GM19467 (cell line): ENCODE results near the gene ETF1.

Experiments used
- ATAC-seq: cut with Tn5 transposase; IDR thresholded peaks from one replicate; pipeline ENCODE4 v1.9.1; 2021; ENCODE audit warnings: mild to moderate bottlenecking, moderate library complexity; ENCODE audit not compliant: unreplicated experiment

The ETF1 gene

GRCh38 chr5:138465261-138466124 lies 77.5 kb downstream of the ETF1 start, which contains the start of gene EGR1:
EGR1 (plus strand) TSS chr5:138465479; CDS start chr5:138465762, 283 bp downstream.
- peak; percentile 49 for ATAC-seq

GRCh38 chr5:138464388-138465260 lies 78.4 kb downstream of the ETF1 start:
- peak; percentile 65 for ATAC-seq

DNA sequence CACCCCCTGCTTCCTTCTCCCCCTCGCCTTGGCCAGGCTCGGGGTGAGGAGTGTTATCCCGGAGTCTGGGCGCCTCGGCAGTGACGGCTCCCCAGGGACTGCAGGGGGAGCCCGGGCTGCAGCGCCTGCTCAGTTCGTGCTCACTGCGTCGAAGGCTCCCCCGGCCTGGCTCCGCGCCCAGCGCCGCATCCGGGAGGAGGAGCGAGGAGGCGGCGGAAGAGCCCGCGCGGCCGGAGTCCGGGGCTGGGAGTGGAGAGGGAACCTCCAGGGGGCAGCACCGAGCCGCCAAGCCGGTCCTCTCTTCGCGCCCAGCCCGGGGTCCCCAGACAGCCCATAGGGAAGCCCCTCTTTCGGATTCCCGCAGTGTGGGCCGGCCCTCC lies 79.0 kb downstream of the ETF1 start:
- ATAC-seq, result peak; percentile 48

- ATAC-seq, result no peak
These were observed 79.5 kb downstream of the ETF1 start for GRCh38 chr5:138463419-138464007.

DNA sequence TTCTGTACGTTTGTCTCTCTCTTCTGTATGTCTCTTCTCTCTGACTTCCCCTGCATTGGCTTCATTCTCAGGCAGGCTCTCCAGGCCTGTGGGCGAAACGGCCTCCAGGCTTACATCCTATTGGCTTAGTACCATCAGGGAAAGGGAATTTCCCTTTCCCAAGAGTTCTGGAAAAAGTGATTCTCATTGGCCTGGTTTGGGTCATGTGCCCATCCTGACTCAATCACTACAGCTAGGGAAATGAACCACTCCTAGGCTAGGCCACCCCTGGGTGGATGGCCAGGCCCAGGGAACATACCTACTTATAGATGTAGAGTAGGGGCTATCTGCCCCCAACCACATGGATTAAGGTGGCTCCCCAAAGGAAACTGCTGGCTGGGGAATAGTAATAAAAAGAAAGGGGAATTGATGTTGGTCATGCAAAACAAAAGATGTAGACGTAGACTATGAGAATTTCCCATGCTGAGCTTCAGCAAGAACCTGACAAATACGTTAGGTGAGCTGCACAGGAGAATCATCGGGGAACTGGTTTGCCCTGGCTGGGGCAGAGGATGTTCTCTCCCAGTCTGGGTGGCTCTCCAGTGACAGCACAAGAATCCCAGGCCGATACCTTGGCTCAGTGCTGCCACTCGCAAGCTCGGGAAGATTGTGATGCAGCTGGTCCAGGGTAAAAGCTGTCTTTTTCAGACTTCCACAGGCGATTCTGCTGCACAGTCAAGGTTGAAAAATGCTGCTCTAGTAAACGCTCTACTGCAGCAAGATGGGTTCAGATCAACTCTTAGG lies 81.5 kb downstream of the ETF1 start:
- ATAC-seq, result no peak

DNA sequence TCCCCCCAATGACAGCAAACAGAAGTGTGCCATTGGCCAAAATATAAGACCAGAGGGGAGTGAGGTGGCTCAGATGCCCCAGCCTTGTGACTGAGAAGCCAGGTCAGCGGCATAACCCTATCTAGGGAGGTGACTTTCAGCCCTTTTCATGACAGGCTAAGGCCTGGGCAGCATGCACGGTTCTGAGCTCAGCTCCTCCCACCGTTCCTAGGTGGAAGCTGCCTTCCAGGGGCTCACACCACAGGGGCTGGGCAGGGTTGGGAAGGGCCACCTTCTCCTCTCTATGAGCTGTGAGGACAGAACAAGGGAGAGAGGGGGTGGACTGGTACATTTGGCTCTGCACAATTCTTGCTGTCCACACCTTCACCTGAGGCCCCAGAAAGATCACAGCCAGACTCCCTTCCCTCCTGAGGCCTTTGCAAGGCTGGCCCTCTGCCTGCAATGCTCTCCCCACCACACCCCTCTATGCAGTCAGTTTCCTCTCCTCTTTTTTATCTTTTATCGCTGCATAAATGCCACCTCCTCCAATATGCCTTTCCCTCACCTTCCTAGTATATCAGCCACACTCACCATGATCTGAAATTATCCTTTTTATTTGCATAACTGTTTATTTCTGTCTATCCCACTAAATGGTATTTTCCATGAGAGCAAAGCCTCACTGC lies 82.9 kb downstream of the ETF1 start:
- no peak for ATAC-seq

DNA sequence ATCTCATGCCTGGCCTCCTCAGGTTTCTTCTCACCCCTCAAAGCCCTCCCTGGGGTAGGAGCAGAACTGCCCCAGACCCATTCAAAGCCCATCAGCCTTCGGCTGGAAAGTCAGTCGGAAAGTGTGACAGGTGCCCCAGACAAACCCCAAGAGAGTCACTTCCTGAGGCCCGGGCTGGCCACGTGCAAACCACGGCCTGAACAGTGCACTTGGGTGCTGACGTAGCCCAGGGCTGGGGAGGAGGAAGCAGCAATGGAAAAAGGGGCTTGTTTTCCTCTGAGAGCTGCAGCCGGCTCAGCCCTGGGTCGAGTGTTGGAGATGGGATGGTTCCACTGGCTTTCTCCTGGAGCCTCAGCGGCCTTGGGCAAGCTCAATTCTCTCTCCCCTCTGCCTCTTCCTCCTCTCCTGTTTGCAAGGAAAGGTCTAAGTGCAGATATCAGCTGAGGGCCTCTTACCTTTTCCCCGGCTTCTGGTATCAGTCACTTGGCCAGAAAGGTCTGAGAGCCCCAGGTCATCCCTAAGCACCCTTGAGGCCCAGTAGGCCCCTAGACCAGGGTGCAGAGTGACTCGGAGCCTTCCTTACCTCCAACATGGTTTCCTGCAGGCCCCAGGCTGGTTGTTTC lies 83.6 kb downstream of the ETF1 start:
- no peak for ATAC-seq

- ATAC-seq, result no peak
These were observed 84.2 kb downstream of the ETF1 start for GRCh38 chr5:138458856-138459255.

DNA sequence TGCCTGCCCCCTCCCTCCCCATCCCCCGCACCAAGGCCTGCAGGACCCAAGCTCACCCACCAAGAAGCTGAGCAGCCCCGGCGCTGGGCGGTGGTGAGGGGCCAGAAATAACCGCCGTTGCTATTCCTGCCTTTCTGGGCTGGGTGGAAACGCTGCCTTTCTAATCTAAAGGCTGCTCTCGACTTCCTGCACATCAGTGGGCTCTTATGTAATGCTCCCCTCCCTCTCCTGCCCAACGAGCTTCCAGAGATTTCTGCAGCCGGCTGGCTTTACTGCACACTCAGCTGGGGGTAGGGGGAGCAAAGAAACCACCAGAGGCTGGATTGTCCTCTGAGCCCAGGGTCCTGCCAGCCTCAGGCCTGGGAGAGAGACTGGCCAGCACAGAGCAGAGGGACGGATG lies 84.7 kb downstream of the ETF1 start:
- ATAC-seq, result no peak

GRCh38 chr5:138457531-138458275 lies 85.3 kb downstream of the ETF1 start:
- ATAC-seq, result no peak
